ENCODE measurements around the gene RPL19.
A peak's percentile ranks its signal among the peaks of the same experiment; 100 is the strongest.

Gene RPL19

DNA sequence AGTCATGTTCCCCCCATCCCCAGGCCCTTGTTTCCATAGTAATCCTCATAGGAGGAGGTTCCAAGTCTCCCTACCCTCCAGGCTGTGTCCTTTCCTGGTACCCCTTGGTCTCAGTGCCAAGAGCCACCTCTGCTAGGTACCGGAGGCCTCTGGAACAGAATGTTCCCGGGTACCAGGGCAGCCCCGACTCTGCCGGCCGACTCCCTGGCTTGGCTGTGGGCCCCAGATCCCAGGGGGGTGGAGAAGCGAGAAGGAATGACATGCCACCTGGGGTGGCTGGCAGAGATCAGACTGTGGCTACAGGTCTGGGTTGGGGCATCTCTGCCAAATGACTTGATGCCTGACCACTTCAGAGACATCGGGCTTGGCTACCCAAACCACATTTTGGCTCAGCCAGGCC lies 22.1 kb downstream of the RPL19 start:
- Histone ChIP-seq H3K36me3 (ENCODE audit: control insufficient read depth in 1 of 2, insufficient read depth in 2 of 2, low read length in 2 of 2) (no peaks in the 10 kb centered on the region), H3K4me1 (ENCODE audit: control insufficient read depth in 1 of 2, insufficient read depth in 2 of 2, low read length in 2 of 2) (peaks cover 4 to 9% of the 10 kb centered on the region in 2 donors), H3K9ac (ENCODE audit: low read depth in 1 of 2, low read length in 2 of 2) (no peak overlapping the region), H3K27me3 (ENCODE audit: control insufficient read depth in 1 of 2, insufficient read depth in 2 of 2, low read length in 2 of 2) (peaks cover 33 to 47% of the 10 kb centered on the region in 2 donors), H3K27ac (ENCODE audit: low read depth, low read length) (no peak overlapping the region), H3K9me3 (ENCODE audit: control insufficient read depth in 1 of 2, low read length in 2 of 2) (no peaks in the 10 kb centered on the region), H3K4me3 (ENCODE audit: low read depth in 1 of 2, low read length in 2 of 2) (no peak overlapping the region)

DNA sequence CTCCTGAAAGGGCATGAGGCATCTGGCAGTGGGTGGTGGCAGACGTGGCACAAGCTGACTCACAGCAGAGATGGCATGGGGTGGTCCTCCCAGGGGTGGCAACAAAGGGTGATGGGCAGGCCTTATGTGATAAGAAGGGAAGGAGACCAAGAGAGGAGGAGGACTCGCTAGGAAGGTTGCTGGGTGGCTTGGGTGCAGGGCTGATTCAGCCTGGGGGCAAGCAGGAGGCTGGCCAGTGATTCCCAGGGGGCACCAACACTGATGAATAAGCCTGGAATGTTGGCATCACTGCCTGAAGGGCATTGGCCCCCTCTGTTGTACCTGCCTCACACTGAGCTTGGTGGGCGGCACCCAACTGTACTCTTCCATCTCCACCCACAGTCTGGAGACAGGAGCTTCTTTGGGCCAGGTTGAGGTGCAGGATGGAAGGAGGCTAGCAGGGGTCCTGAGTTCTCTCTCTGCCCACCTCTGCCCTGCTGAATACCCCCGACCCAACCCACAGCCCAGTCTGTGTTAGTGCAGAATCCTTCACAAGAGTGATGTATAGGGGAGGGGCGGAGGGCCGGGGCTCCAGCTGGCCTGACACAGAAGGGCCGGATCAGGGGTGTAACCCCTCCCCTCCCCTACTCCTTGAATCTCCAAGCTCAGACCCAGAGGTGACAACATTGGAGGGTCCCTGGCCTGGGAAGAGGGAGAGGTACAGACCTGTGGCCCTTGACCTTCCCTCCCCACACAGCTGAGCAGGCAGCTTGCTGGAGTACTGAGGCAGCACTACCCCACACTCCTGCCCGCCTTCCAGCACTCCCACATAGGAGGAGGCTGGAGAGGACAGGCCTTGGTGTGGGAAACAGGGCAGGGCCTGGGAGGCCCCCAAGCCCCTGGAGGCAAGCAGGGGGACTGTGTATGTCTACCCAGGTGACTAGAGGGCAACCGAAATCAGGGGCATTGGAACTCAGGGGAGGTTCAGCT lies 23.1 kb downstream of the RPL19 start:
- Histone ChIP-seq H3K4me3 (ENCODE audit: low read depth in 1 of 2, low read length in 2 of 2) (no peak overlapping the region), H3K4me1 (ENCODE audit: control insufficient read depth in 1 of 2, insufficient read depth in 2 of 2, low read length in 2 of 2) (peaks cover 4 to 9% of the 10 kb centered on the region in 2 donors)

DNA sequence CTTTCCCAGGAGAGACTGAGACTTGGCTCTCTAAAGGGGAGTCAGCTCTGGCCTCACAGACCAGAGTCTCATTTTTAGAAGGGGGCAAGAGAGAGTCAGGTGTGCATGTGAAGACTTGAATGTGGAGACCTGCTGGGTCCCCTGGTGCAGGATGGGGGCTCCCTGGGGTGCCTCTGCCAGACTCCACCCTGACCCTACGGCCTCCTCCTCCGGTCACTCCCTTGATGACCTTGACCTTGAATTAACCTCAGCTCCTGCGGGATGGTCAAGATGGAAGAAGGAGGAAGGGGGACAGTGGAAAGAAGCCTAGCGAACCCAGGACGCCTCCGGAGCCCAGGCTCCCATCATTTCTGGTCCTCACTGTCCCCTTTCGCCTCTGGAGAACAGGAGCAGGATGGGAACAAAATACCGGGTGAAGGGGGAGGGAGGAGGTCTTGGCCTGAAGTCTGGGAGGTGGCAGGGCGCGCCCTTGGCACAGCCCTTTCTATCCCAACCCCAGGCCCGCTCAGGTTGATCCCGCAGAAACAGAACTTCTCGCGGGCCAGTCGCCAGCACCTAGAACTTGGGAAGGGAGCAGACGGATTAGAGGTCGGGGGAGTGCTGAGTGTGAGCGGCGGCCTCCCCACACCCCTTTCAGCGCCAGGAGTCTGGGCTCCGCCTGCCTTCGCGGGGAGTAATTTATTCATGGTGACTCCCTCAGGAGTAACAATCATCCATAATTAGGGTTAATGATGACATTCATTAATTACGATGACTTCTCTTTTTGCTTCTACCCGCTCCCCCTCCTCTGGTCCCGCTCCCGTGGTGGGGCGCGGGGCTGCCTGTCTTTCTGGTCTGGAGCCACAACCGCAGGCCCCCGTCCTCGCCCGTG lies 24.1 kb downstream of the RPL19 start:
- no peak overlapping the region for H3K9ac ChIP-seq (ENCODE audit: low read depth in 1 of 2, low read length in 2 of 2)
- H3K36me3 ChIP-seq (ENCODE audit: control insufficient read depth in 1 of 2, insufficient read depth in 2 of 2, low read length in 2 of 2): no peaks in the 10 kb centered on the region
- no peaks in the 10 kb centered on the region for H3K9me3 ChIP-seq (ENCODE audit: control insufficient read depth in 1 of 2, low read length in 2 of 2)
- peaks cover 4 to 9% of the 10 kb centered on the region in 2 donors for H3K4me1 ChIP-seq (ENCODE audit: control insufficient read depth in 1 of 2, insufficient read depth in 2 of 2, low read length in 2 of 2)
- H3K27me3 ChIP-seq (ENCODE audit: control insufficient read depth in 1 of 2, insufficient read depth in 2 of 2, low read length in 2 of 2): peaks cover 42 to 49% of the 10 kb centered on the region in 2 donors
- no peak overlapping the region for H3K27ac ChIP-seq (ENCODE audit: low read depth, low read length)
- H3K4me3 ChIP-seq (ENCODE audit: low read depth in 1 of 2, low read length in 2 of 2): no peak overlapping the region

More for the DNA sequence above, 23.1 kb downstream of the RPL19 start:
- Histone ChIP-seq H3K9me3 (ENCODE audit: control insufficient read depth in 1 of 2, low read length in 2 of 2) (no peaks in the 10 kb centered on the region), H3K27ac (ENCODE audit: low read depth, low read length) (no peak overlapping the region), H3K9ac (ENCODE audit: low read depth in 1 of 2, low read length in 2 of 2) (no peak overlapping the region), H3K27me3 (ENCODE audit: control insufficient read depth in 1 of 2, insufficient read depth in 2 of 2, low read length in 2 of 2) (peaks cover 42 to 50% of the 10 kb centered on the region in 2 donors), H3K36me3 (ENCODE audit: control insufficient read depth in 1 of 2, insufficient read depth in 2 of 2, low read length in 2 of 2) (no peaks in the 10 kb centered on the region)

DNA sequence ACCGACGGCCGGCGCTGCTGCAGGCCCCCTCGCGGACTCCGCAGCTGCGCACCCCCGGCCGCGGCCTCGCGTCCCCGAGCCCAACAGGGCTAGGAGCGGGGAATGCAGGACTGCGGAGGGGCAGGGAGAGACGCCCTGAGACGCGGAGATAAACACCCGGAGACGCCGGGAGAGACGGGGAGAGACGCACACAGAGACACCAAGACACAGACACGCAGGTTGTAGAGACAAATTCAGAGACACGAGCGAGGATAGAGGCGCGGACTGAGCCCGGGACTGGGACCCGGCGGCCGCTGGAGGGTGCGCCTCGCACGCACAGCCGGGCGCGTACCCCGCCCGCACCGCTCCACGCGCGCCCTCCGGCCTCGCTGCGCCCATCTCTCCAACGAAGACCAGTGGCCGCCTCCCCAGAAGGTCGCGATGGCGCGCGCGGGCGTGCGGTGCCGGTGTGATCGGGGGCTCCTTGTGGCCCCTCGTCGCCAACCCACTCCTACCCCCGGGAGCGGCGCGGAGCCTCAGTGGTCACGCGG lies 24.8 kb downstream of the RPL19 start:
- no peaks in the 10 kb centered on the region for H3K36me3 ChIP-seq (ENCODE audit: control insufficient read depth in 1 of 2, insufficient read depth in 2 of 2, low read length in 2 of 2)
- no peak overlapping the region for H3K9ac ChIP-seq (ENCODE audit: low read depth in 1 of 2, low read length in 2 of 2)
- peaks cover 4 to 9% of the 10 kb centered on the region in 2 donors for H3K4me1 ChIP-seq (ENCODE audit: control insufficient read depth in 1 of 2, insufficient read depth in 2 of 2, low read length in 2 of 2)
- peaks cover 42 to 49% of the 10 kb centered on the region in 2 donors for H3K27me3 ChIP-seq (ENCODE audit: control insufficient read depth in 1 of 2, insufficient read depth in 2 of 2, low read length in 2 of 2)
- no peak overlapping the region for H3K27ac ChIP-seq (ENCODE audit: low read depth, low read length)
- no peaks in the 10 kb centered on the region for H3K9me3 ChIP-seq (ENCODE audit: control insufficient read depth in 1 of 2, low read length in 2 of 2)
- no peak overlapping the region for H3K4me3 ChIP-seq (ENCODE audit: low read depth in 1 of 2, low read length in 2 of 2)

DNA sequence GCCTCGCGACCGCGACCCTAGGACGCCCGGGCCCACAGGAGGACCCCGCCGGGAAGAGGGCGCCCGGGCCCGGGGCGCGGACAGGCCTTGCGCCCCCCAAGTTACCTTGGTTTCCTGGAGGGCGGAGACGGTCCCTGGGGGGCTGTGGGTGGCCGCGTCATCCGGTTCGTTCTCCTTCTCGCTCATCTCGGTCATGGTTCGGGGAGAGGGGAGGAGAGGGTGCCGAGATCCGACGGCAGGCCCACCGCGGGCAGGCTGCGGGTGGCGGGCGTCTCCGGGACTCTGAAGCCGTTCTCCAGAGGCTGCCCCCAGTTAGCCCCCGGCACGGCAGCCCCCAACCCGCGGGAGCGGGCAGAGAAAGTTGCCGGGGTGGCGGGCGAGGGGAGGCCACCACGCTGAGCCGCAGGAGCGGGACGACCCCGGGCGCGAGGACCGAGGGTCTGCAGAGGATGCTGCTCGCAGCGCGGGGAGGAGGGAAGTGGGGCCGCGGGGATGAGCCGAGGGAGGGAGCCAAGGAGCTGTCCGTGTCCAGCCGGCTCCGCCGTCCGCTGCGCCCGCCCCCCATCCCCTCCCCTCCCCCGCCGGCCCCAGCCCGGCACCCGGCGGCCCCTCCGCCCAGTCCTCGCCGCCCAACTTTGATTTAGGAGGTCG lies 25.4 kb downstream of the RPL19 start, which contains the start of gene STAC2:
STAC2 (minus strand) TSS at position 638 of the 651 bp plus-strand sequence; CDS start at position 195, 443 bp downstream.
- H3K27me3 ChIP-seq (ENCODE audit: control insufficient read depth in 1 of 2, insufficient read depth in 2 of 2, low read length in 2 of 2): peaks cover 42 to 49% of the 10 kb centered on the region in 2 donors
- no peak within 1 kb of the TSS for H3K27ac ChIP-seq (ENCODE audit: low read depth, low read length)
- H3K9ac ChIP-seq (ENCODE audit: low read depth in 1 of 2, low read length in 2 of 2): no peak within 1 kb of the TSS
- no peaks in the 10 kb centered on the region for H3K9me3 ChIP-seq (ENCODE audit: control insufficient read depth in 1 of 2, low read length in 2 of 2)
- H3K4me1 ChIP-seq (ENCODE audit: control insufficient read depth in 1 of 2, insufficient read depth in 2 of 2, low read length in 2 of 2): peaks cover 4 to 9% of the 10 kb centered on the region in 2 donors
- peak within 1 kb of the TSS in 1 of 2 donors; percentile 16 for H3K4me3 ChIP-seq (ENCODE audit: low read depth in 1 of 2, low read length in 2 of 2)
- H3K36me3 ChIP-seq (ENCODE audit: control insufficient read depth in 1 of 2, insufficient read depth in 2 of 2, low read length in 2 of 2): no peaks in the 10 kb centered on the region

DNA sequence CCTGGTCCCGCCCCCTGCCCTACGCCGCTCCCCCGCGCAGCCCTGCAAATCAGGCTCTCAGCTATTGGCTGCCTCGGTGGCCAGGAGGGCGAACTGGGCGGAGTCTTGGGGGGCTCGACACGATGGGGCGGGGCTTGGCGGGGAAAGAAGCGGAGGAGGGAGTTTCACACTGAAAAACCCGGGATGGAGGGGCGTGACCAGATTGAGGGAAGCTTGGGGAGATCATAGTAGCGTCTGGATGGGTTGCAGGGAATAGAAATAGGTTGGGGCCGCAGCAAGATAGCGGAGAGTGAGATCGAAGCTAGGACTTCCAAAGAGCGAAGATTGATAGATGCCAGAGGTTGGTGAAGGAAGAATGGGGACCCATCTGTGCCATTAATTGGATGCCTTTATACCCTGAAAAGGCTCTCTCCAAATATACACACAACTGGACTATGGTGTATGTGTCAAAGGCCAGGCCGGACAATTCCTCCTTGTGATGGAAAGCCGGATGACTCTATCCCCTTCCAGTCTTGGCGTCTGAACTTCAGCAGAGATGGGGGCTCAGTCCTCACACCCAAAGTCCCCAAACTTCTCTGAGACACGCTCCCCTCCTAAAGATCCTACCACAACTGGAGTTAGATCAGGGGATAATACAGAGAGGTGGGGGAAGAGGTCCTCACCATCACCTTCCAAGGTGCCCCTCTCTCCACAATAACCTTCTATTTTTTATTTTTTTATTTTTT lies 26.0 kb downstream of the RPL19 start:
- H3K4me1 ChIP-seq (ENCODE audit: control insufficient read depth in 1 of 2, insufficient read depth in 2 of 2, low read length in 2 of 2): peaks cover 4 to 9% of the 10 kb centered on the region in 2 donors
- H3K4me3 ChIP-seq (ENCODE audit: low read depth in 1 of 2, low read length in 2 of 2): no peak overlapping the region
- no peak overlapping the region for H3K9ac ChIP-seq (ENCODE audit: low read depth in 1 of 2, low read length in 2 of 2)
- no peaks in the 10 kb centered on the region for H3K9me3 ChIP-seq (ENCODE audit: control insufficient read depth in 1 of 2, low read length in 2 of 2)
- peaks cover 43 to 49% of the 10 kb centered on the region in 2 donors for H3K27me3 ChIP-seq (ENCODE audit: control insufficient read depth in 1 of 2, insufficient read depth in 2 of 2, low read length in 2 of 2)
- H3K36me3 ChIP-seq (ENCODE audit: control insufficient read depth in 1 of 2, insufficient read depth in 2 of 2, low read length in 2 of 2): no peaks in the 10 kb centered on the region
- H3K27ac ChIP-seq (ENCODE audit: low read depth, low read length): no peak overlapping the region

DNA sequence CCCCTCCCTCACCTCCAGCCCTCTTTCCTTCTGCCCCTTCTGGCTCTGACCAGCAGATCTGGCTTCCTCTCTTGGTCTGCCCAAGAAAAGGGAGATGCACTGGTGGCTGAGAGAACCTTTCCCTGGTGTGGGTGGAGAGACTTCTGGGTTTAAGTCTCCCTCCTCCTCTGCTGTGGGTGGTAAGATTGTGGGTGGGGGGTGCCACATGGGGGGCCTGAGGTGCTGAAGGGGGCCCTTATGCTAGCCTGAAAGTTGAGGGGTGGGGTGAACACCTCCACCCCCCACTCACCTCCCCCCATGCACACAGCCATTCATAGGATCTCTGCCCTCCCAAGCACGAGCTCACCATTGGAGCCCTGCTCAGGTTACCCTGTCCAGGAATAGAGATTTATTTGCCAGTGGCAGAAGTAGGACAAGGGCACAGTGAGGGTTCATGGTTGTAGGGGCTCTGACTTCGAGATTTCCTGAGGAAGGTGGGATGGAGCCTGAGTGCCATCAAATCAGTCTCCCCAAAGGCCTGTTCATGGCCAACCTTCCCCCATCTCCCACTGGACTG lies 27.4 kb downstream of the RPL19 start:
- H3K9ac ChIP-seq (ENCODE audit: low read depth in 1 of 2, low read length in 2 of 2): no peak overlapping the region
- H3K27ac ChIP-seq (ENCODE audit: low read depth, low read length): no peak overlapping the region
- peaks cover 54 to 59% of the 10 kb centered on the region in 2 donors for H3K27me3 ChIP-seq (ENCODE audit: control insufficient read depth in 1 of 2, insufficient read depth in 2 of 2, low read length in 2 of 2)
- H3K9me3 ChIP-seq (ENCODE audit: control insufficient read depth in 1 of 2, low read length in 2 of 2): no peaks in the 10 kb centered on the region
- H3K4me3 ChIP-seq (ENCODE audit: low read depth in 1 of 2, low read length in 2 of 2): no peak overlapping the region
- H3K4me1 ChIP-seq (ENCODE audit: control insufficient read depth in 1 of 2, insufficient read depth in 2 of 2, low read length in 2 of 2): peaks cover 4 to 14% of the 10 kb centered on the region in 2 donors
- H3K36me3 ChIP-seq (ENCODE audit: control insufficient read depth in 1 of 2, insufficient read depth in 2 of 2, low read length in 2 of 2): no peaks in the 10 kb centered on the region

DNA sequence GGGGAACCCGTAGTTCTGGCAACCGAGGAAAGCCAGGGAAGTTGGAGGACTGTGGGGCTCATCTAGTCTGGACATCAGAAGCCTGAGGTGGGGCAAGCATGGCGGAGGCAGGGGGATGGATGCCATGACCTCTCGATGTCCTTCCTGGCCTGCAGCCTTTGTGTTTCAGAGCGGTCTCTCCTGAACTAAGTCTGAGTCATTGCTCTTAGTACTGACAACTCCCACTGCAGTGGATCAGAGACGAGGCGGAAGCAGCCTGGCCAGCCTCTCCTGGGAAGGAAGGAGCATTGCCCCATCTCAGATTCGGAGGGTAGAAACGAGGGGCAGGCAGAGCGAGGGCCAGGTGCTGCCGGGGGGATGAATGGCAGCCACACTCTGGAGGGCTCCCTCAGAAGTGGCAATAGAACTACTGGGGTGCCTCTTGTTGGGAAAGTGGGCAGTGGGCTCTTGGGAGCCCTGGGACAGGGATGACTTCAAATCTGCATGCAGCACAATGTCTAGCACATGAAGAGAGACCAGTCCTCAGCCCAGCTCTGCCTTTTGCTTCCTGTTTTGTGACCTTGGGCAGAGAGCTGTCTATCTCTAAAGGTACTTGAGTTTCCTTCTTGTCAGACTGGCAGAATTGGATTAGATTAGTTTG lies 29.3 kb downstream of the RPL19 start:
- Histone ChIP-seq H3K9ac (ENCODE audit: low read depth in 1 of 2, low read length in 2 of 2) (no peak overlapping the region), H3K27me3 (ENCODE audit: control insufficient read depth in 1 of 2, insufficient read depth in 2 of 2, low read length in 2 of 2) (peaks cover 41 to 46% of the 10 kb centered on the region in 2 donors), H3K9me3 (ENCODE audit: control insufficient read depth in 1 of 2, low read length in 2 of 2) (no peaks in the 10 kb centered on the region), H3K27ac (ENCODE audit: low read depth, low read length) (no peak overlapping the region), H3K4me3 (ENCODE audit: low read depth in 1 of 2, low read length in 2 of 2) (no peak overlapping the region), H3K36me3 (ENCODE audit: control insufficient read depth in 1 of 2, insufficient read depth in 2 of 2, low read length in 2 of 2) (no peaks in the 10 kb centered on the region), H3K4me1 (ENCODE audit: control insufficient read depth in 1 of 2, insufficient read depth in 2 of 2, low read length in 2 of 2) (peaks cover 4 to 14% of the 10 kb centered on the region in 2 donors)

All from duodenal mucosa (tissue), 2 donors.